Testis (tissue), 2 donors: ENCODE measurements around the gene COX19.

Source experiments
- CTCF ChIP-seq, 3 experiments: fragments of 450-650 bp in 2 of 3; fragments of 200-600 bp in 1 of 3; sonication (generic) in 1 of 3; IDR thresholded peaks; one replicate each; pipeline ENCODE4 v1.5.1; 2016 to 2019; ENCODE audit warnings: antibody characterized with exemption in 3 of 3, mild to moderate bottlenecking in 2 of 3, moderate library complexity in 1 of 3
- POLR2A ChIP-seq: fragments of 450-650 bp; IDR thresholded peaks from one replicate; pipeline ENCODE4 v1.6.1; 2017; ENCODE audit warnings: antibody characterized with exemption, mild to moderate bottlenecking, moderate library complexity

DNA sequence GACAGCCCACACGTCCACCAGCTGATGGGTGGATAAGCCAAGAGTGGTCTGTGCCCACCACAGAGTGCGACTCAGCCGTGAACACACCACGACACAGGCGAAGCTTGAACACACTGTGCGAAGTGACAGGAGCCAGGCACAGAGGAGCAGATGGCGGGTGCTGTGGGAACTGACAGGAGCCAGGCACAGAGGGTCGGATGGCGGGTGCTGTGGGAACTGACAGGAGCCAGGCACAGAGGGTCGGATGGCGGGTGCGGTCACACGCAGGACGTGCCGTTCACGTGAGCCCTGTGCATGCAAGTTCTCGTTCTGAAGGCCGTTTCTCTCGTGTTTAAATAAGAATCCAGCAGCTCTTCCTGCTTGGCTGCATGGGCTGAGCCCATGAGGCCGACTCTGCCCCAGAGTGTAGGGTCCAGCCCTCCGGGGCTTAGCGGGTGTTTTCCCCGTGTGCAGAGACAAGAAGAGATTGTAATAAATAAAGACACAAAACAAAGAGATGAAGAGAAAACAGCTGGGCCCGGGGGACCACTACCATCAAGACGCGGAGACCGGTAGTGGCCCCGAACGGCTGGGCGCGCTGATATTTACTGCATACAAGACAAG is 15.0 kb downstream of the COX19 start:
- TF ChIP-seq POLR2A (no peak), CTCF (IDR thresholded peaks at IDR 0.05) (no peak)
